ENCODE data around the gene IRX4. TPM values are rescaled to one million over a fixed set of nuclear protein-coding genes. Genes with fewer than 3 reads are reported as not detected.

IRX4 gene
- total and polyA plus RNA-seq, 2 experiments from 2014 or later = 208 to 308 TPM

GRCh38 chr5:1835431-1835830, 47.3 kb downstream of the IRX4 start:
- H3K27me3 ChIP-seq = no peaks in the 10 kb centered on the region
- no peak for TF ChIP-seq CTCF (IDR thresholded peaks at IDR 0.05; ENCODE audit: low read depth, low read length)
- no peak overlapping the region for H3K4me3 ChIP-seq
- peak overlapping the region; percentile 100 for H3K27ac ChIP-seq
- H3K4me1 ChIP-seq (ENCODE audit: low read depth) = peaks cover 82% of the 10 kb centered on the region
- no peaks in the 10 kb centered on the region for H3K9me3 ChIP-seq (ENCODE audit: low read depth)
- no peak for DNase-seq (ENCODE audit: low read depth in 1 of 2, low spot score in 1 of 2)
- H3K36me3 ChIP-seq = no peaks in the 10 kb centered on the region

- Histone ChIP-seq H3K27me3 (no peaks in the 10 kb centered on the region), H3K4me1 (ENCODE audit: low read depth) (peaks cover 77% of the 10 kb centered on the region), H3K4me3 (no peak overlapping the region), H3K9me3 (ENCODE audit: low read depth) (no peaks in the 10 kb centered on the region), H3K36me3 (no peaks in the 10 kb centered on the region), H3K27ac (peak overlapping the region; percentile 100)
- no peak for TF ChIP-seq CTCF (IDR thresholded peaks at IDR 0.05; ENCODE audit: low read depth, low read length)
- DNase-seq (ENCODE audit: low read depth in 1 of 2, low spot score in 1 of 2) = no peak
Observed at GRCh38 chr5:1834721-1835429, 47.9 kb downstream of the IRX4 start.

GRCh38 chr5:1834022-1834551, 48.6 kb downstream of the IRX4 start:
- H3K27me3 ChIP-seq = no peaks in the 10 kb centered on the region
- TF ChIP-seq CTCF (IDR thresholded peaks at IDR 0.05; ENCODE audit: low read depth, low read length) = no peak
- H3K9me3 ChIP-seq (ENCODE audit: low read depth) = no peaks in the 10 kb centered on the region
- peaks cover 70% of the 10 kb centered on the region for H3K4me1 ChIP-seq (ENCODE audit: low read depth)
- no peaks in the 10 kb centered on the region for H3K36me3 ChIP-seq
- H3K27ac ChIP-seq = peak overlapping the region; percentile 100
- no peak for DNase-seq (ENCODE audit: low read depth in 1 of 2, low spot score in 1 of 2)
- H3K4me3 ChIP-seq = no peak overlapping the region

- Histone ChIP-seq H3K36me3 (no peaks in the 10 kb centered on the region), H3K4me1 (ENCODE audit: low read depth) (peaks cover 65% of the 10 kb centered on the region), H3K27me3 (no peaks in the 10 kb centered on the region), H3K27ac (peak overlapping the region; percentile 100), H3K4me3 (no peak overlapping the region), H3K9me3 (ENCODE audit: low read depth) (no peaks in the 10 kb centered on the region)
- no peak for TF ChIP-seq CTCF (IDR thresholded peaks at IDR 0.05; ENCODE audit: low read depth, low read length)
- no peak for DNase-seq (ENCODE audit: low read depth in 1 of 2, low spot score in 1 of 2)
Observed at GRCh38 chr5:1833264-1834021, 49.3 kb downstream of the IRX4 start.

GRCh38 chr5:1832511-1833250, 50.0 kb downstream of the IRX4 start:
- Histone ChIP-seq H3K4me1 (ENCODE audit: low read depth) (peaks cover 57% of the 10 kb centered on the region), H3K9me3 (ENCODE audit: low read depth) (no peaks in the 10 kb centered on the region), H3K36me3 (no peaks in the 10 kb centered on the region), H3K4me3 (no peak overlapping the region), H3K27ac (no peak overlapping the region), H3K27me3 (no peaks in the 10 kb centered on the region)
- no peak for TF ChIP-seq CTCF (IDR thresholded peaks at IDR 0.05; ENCODE audit: low read depth, low read length)
- DNase-seq (ENCODE audit: low read depth in 1 of 2, low spot score in 1 of 2) = no peak
